Stimulated activated CD8-positive, alpha-beta memory T cell treated with anti-CD3 and anti-CD28 coated beads, Interleukin-12 subunit alpha, Interleukin-12 subunit beta, amount 100 ng/mL, for 4 hours (primary cell): ENCODE data around the gene DIP2C.
"Not testable (repeated sequence)": the region's sequence is repeated elsewhere in the genome, so short reads cannot be mapped to it uniquely, and the experiment has no call there.

Experiments used
- DNase-seq: peaks from one replicate; pipeline ENCODE4 v3.0.0-alpha.2; 2020; ENCODE audit warnings: low read depth

DIP2C gene

DNA sequence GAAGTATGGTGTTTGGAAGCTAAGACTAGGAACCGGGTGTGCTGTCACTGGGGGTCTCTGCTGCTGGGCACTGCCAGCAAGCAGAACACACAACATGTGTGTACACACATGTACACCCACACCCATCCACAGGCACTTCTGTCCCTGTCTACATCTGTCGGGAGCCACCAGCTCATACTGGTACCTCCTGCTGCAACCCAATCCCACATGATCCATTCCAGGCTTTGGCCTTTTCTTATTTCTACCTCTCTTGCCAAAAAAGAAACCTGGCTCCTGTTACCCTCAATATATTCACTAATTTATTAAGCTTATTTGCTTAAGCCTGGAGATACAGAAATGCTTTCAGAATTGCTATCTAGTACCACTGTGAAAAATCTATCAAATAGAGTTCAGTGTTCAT is 246.0 kb downstream of the DIP2C start:
- DNase-seq, result no peak

DNA sequence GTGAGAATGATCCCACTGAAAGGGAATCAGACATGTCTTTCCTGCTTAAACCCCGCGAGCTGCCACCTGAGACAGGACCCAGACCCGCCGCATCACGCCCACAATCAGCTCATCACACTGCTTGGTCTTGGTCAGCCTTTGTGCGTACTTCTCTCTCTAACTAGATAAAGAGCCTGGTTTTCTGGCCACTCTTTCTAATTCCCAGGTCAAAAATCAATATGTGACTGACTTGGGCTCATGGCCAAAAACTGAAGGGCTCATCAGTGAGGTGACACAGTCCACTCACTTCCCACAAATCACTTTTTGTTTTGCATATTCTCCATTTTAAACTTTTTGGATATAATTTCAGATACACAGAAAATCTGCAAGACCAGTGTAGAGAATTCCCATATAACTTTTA is 247.3 kb downstream of the DIP2C start:
- no peak for DNase-seq

DNA sequence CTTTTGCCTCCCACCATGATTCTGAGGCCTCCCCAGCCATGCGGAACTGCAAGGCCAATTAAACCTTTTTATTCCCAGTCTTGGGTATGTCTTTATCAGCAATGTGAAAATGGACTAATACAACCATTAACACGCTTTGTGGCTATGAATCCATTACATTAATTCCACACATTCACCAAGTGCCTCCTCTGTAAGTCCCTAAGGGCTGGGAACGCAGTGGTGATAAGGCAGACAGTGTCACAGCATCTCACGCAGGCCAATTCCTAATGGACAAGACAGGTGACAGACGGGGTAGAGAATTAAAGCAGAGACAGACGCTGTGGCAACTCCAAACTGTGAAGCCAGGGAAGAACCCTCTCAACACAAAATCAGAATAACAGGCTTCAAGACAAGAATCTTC is 247.8 kb downstream of the DIP2C start:
- DNase-seq, result no peak

GRCh38 chr10:440127-440526 is 249.3 kb downstream of the DIP2C start:
- DNase-seq, result no peak

DNA sequence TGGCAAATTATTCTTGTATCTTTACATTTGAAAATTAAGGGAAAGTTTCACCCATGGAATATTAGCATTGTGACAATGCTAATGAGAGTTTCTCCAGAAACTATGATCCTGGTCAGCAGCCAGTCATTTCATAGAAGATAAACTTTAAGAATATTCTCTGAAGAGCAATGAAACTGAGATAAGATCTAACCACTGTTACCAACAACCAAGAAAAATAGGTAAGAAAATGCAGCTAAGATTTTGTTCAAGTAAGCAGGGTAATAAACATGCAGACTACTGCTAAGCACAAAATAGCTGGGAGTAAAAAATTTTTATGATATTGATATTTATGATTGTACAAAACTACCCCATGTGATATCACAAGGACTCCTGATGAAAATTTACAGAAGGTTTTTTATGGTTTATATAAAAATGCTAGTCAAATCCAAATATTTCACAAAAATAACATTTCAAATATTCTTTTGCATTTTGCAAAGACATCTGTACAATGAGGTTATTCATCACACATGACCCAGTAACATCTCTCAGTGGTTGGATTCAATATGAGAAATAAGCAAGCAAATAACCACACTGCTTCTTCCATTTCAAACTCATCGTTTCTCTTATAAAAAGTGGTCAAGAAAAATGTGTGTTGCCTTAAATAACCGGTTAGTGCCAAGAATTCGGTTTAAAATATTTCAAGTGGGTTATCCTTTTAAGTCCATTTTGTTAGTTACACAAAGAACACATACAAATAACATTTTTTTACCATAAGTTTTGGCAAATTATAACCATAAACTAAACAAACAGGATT is 251.6 kb downstream of the DIP2C start:
- no peak for DNase-seq

DNA sequence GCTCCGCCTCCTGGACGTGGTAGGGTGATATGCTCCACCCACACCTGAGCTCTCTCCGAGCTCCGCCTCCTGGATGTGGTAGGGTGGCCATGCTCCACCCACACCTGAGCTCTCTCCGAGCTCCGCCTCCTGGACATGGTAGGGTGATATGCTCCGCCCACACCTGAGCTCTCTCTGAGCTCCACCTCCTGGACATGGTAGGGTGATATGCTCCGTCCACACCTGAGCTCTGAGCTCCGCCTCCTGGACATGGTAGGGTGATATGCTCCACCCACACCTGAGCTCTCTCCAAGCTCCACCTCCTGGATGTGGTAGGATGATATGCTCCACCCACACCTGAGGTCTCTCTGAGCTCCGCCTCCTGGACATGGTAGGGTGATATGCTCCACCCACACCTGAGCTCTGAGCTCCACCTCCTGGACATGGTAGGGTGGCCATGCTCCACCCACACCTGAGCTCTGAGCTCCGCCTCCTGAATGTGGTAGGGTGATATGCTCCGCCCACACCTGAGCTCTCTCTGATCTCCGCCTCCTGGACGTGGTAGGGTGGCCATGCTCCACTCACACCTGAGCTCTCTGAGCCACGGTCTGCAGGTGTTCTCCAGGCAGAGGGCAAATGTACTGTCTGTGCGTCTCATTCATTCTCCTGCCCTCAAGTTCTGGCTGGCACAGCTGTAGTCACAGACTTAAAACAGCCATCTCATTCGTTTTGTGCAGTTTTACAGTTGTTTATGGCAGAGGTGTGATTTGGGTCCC is 252.4 kb downstream of the DIP2C start:
- DNase-seq, result no peak

DNA sequence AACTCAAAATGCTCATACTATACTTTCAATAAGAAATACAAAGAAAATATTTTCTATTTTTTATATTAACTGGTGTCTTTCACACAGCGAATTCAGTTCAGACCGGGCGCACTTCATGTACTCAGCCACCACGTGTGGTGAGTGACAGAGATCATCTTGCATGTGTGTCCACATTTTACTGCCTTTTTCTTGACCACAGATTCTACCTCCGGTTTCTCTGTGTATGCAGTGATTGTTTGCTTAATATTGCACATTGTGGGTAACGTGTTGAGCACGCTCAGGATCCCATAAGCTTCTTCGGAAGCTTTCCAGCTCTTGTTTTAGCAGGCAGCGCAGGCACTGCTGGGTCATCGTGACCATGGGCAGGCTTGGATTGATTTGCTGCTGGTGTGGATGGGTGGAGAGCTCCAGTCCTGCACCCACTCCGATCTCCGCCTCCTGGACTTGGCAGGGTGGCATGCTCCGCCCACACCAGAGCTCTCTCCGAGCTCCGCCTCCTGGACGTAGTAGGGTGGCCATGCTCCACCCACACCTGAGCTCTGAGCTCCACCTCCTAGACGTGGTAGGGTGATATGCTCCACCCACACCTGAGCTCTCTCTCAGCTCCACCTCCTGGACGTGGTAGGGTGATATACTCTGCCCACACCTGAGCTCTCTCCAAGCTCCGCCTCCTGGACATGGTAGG is 253.3 kb downstream of the DIP2C start:
- no peak for DNase-seq

- no peak for DNase-seq
Measured at GRCh38 chr10:435397-435796, 254.1 kb downstream of the DIP2C start.

DNA sequence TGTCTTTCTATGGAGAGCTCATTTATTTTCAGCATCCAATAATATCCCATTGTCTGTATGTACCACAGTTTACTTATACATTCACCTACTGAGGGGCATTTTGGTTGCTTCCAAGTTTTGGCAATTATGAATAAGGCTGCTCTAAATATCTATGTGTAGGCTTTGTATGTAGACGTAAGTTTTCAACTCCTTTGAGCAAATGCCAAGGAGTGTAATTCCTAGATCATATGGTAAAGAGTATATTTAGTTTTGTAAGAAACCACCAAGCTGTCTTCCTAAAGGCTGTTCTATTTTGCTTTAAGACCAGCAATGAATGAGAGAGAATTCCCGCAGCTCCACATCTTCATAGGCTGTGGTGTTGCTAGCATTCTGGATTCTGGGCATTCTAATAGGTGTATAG is 259.8 kb downstream of the DIP2C start:
- DNase-seq, result no peak

DNA sequence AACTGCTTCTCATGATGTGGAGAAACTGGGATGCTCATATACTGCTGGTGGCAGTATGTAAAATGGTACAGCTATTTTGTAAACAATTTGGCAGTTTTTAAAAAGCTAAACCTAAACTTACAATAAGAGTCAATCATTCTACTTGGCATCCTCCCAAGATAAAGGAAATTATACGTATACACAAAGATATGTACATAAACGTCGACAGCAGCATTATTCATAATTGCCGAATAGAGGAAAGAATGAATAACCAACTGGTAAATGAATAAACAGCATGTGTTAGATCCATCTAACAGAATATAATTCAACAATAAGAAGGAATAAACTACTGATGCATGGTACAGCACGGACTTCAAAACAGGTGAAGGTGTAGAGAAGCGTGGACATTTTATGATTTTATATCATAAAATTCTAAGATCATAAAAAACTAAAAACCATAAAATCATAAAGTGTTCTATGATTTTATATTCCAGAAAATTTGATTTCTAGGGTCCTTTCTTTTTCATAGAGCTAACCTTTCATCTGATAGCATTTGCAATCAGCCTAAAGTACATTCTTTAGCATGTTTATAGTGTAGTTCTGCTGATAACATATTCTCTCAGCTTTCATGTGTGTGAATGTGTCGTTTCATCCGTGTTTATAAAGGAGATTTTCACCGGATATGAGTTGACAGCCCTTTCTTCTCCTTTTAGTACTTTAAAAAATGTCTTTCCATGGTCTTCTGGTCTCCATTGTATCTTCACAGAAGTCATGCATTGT is 261.5 kb downstream of the DIP2C start:
- no peak for DNase-seq

GRCh38 chr10:425365-425764 is 264.1 kb downstream of the DIP2C start:
- DNase-seq, result not testable (repeated sequence)

DNA sequence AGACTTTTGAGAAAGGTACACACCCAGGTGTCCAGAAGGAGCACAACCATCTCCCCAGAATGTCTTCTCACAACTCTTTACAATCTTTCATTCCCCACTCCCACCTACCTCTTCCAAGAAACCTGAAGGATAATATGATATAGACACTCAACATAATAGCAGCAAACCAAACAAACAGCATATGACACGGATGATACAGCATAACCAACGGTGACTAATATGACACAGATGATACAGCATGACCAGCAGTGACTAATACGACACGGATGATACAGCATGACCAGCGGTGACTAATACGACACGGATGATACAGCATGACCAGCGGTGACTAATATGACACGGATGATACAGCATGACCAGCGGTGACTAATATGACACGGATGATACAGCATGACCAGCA is 264.7 kb downstream of the DIP2C start:
- DNase-seq, result not testable (repeated sequence)

- no peak for DNase-seq
Measured at GRCh38 chr10:423178-423577, 266.3 kb downstream of the DIP2C start.

DNA sequence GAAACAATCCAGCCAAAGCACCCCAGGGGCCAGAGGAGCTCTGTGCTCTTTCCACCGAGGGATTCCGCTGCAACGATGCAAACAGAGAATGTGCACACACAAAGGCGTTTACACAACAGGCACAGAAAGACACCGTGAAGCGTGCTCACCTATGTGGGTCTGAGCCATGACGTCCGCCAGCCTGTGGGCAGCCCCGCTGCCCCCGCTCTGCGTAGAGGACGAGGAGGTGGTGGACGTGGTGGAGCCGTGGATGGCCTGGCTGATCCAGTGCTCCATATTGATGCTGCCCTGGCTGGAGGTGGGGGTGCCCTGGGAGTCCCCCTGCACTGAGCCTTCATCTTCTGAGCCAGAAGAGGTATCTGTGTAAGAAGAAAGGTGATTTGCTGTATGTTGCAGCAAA is 266.8 kb downstream of the DIP2C start:
- DNase-seq, result no peak

DNA sequence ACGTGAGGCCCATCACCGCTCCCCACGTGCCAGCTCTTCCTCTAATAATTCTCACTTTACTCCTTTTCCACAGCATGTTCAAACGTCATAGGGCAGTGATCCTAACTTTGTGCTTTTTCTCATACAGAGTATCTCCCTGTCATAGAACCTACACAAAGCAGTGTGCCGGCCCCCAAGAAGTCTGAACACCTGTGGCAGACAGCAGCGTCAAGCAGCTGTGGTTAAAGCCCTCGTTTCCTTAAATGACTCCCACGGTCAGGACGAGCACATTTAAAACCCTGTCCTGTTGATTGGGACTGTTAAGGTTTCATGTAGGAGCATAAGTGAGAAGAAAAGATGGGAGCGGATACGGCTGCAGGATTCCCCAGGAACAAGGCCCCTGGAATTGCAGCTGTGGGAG is 267.2 kb downstream of the DIP2C start:
- DNase-seq, result no peak

GRCh38 chr10:421170-421569 is 268.3 kb downstream of the DIP2C start:
- no peak for DNase-seq

DNA sequence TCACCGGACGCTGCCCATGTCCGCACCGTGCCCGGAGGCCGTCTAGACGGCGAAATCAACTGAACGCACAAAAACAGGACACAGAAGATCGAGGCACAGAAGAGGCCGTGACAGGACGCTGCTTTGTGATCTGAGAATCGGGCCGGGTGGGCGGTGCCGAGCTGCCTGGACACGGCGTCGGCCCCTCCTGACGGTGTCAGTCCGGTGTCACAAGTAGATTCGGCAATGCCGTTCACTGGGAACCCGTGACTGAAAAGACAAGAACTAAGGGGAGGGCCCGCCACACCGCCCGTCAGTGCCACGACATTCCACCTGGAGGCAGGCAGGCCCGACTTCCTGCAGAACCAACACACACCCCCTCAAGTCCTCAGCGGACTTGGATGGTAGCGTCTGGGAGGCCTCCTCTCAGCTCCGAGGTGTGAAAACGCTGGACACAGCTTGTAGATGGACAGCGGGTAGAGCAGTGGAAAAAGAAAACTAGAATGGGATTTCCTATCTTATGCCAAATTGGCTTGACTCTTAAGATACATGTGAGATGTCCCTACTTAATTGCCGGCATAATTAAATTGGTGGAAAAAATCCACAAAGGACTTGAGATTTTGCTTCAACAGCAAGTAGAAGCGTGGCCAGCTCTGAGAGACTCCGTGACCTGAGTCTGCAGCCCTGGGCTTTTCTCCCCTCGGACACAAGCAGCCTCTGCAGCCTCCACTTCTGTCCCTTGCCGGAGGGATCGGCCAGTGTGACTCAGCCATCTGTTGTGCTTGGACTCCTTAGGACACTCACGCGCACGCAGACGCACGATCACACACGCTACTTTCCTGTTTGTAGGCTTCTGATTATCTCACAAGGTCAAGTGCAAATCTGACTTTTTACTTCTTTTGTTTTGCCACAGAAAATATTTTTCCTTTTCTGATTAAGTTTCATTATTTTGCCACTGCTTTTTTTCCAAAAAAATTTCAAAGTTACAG is 269.0 kb downstream of the DIP2C start:
- no peak for DNase-seq

DNA sequence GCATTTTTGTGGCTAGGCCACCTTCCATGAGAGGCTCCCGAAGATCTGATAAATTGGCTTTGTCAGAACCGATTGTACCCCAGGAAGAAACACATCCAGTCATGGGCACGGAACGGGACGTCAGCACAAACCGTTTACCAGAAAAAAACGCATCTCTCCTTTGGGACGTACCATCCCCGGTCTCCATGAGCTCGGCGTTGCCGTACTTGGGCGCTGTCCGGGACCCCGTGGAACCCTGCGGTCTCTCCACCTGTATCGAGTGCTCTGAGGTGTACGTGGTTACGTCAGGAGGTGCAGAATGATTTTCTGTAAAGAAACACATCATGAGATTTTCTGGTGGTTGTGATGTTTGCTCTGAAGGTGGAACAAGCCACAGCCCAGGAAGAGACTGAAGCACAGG is 270.6 kb downstream of the DIP2C start:
- no peak for DNase-seq

DNA sequence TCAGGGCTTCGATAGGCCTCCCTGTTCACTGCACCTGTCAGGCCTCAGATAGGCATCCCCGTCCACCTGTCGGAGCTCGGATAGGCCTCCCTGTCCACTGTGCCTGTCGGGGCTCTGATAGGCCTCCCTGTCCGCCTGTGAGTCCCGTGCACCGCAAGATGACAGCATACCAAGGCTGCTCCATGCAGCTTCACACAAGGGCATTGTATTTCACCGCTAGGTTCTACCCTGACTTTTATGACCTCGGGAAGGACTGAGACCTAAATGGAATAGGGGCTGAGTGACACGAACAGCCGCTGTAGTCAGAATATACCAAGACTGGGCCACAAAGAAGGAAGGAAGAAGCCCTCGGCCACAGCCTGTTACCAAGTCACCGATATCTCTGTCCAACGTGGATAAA is 271.2 kb downstream of the DIP2C start:
- DNase-seq, result no peak

DNA sequence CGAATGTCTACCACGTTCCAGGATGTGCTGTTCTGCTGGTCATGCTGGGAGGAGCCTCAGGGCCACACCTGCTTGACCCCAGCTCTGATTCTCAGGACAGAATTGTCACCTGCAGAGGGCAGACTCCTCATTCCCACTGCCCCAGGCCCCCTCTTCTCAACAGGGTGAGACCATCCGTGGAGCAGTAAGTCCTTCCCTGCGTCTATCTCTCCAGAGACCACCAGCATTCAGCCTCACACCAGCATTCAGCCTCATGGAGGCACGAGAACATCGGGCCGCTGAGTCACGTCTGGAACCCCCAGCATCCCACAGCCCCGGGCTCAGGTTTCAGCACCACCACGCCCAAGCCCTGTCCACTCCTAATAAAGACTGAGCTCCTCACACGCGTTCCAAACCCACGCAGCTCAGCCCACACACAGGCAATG is 273.4 kb downstream of the DIP2C start:
- no peak for DNase-seq

DNA sequence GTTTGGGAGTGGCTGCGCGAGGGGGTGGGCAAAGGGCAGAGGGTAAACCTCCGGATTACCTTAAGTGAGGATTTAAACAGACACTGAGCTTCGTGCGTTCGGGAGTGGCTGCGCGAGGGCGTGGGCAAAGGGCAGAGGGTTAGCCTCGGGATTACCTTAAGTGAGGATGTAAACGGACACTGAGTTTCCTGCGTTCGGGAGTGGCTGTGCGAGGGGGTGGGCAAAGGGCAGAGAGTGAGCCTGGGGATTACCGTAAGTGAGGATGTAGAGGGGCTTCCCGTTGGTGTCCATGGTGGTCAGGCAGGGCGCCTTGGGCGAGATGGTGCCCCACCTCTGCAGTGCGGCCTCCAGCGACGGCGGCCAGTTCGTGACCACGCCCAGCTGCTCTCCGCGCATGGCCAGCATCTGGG is 275.8 kb downstream of the DIP2C start:
- no peak for DNase-seq
